Smooth muscle cell (in vitro differentiated cells): ENCODE measurements around the gene IFI27L1. TPM values are rescaled to one million over a fixed set of nuclear protein-coding genes. Genes with fewer than 3 reads are reported as not detected.

ENCODE experiments used
- DNase-seq: peaks from one replicate; lab custom pipeline; 2025; ENCODE audit not compliant: unreplicated experiment; lab: John Stamatoyannopoulos, UW
- H2AFZ ChIP-seq: fragments of 200-600 bp; sonication (generic); 2 replicates; pipeline ENCODE4 v1.6.0; 2016; ENCODE audit warnings: antibody characterized with exemption, low read depth, mild to moderate bottlenecking
- H3F3A ChIP-seq: fragments of 200-600 bp; sonication (generic); 2 replicates; pipeline ENCODE4 v1.6.0; 2017; ENCODE audit warnings: antibody characterized with exemption, low read depth
- H3K27ac ChIP-seq: fragments of 200-600 bp; sonication (generic); 2 replicates; pipeline ENCODE4 v1.5.1; 2016; ENCODE audit warnings: low read depth, mild to moderate bottlenecking
- H3K27me3 ChIP-seq: fragments of 200-600 bp; sonication (generic); 2 replicates; pipeline ENCODE4 v1.6.1; 2016; ENCODE audit warnings: low read depth, mild to moderate bottlenecking
- H3K36me3 ChIP-seq: fragments of 200-600 bp; sonication (generic); 2 replicates; pipeline ENCODE4 v1.5.1; 2016; ENCODE audit warnings: low read depth
- H3K4me1 ChIP-seq: fragments of 200-600 bp; sonication (generic); 2 replicates; pipeline ENCODE4 v1.5.1; 2016; ENCODE audit warnings: low read depth
- H3K4me2 ChIP-seq: fragments of 200-600 bp; sonication (generic); 2 replicates; pipeline ENCODE4 v1.6.0; 2016; ENCODE audit warnings: mild to moderate bottlenecking
- H3K4me3 ChIP-seq: fragments of 200-600 bp; sonication (generic); 2 replicates; pipeline ENCODE4 v1.5.1; 2016; ENCODE audit warnings: mild to moderate bottlenecking
- H3K79me2 ChIP-seq: fragments of 200-600 bp; sonication (generic); 2 replicates; pipeline ENCODE4 v1.6.0; 2016; ENCODE audit warnings: low read depth, mild to moderate bottlenecking
- H3K9ac ChIP-seq: fragments of 200-600 bp; sonication (generic); 2 replicates; pipeline ENCODE4 v1.6.0; 2016; ENCODE audit warnings: low read depth
- H3K9me3 ChIP-seq: fragments of 200-600 bp; sonication (generic); replicated peaks from 2 replicates; pipeline ENCODE4 v1.5.1; 2016; ENCODE audit warnings: low read depth
- H4K20me1 ChIP-seq: fragments of 200-600 bp; sonication (generic); 2 replicates; pipeline ENCODE4 v1.6.0; 2016; ENCODE audit warnings: low read depth
- WGBS: methylation state at CpG from one replicate; pipeline ENCODE4 v1.1.7; 2016; ENCODE audit warnings: low lambda C conversion rate; 5-methylcytosine and 5-hydroxymethylcytosine counted together
- polyA plus RNA-seq: library from polyadenylated mRNA; unstranded; fragments of >200 nt; fragmentation: Nextera tagmentation; extraction: Ambion mirVana; gene quantifications from 2 replicates; pipeline ENCODE4 v1.2.1, GENCODE V29; 2016
- total RNA-seq: library from RNA; depleted of rRNA; stranded (reverse); fragments of >200 nt; gene quantifications from 2 replicates; pipeline ENCODE4 v1.2.3, GENCODE V29; 2014
- TF ChIP-seq, protein P1 (sequence below): fragments of 200-600 bp; sonication (generic); IDR thresholded peaks from 2 replicates; pipeline ENCODE4 v1.5.1; 2017; ENCODE audit warnings: borderline replicate concordance, mild to moderate bottlenecking, antibody characterized with exemption; ENCODE audit not compliant: insufficient read depth, poor library complexity, severe bottlenecking

The IFI27L1 gene
- total and polyA plus RNA-seq, 2 experiments from 2014 or later = 2.9 to 38.2 TPM

DNA sequence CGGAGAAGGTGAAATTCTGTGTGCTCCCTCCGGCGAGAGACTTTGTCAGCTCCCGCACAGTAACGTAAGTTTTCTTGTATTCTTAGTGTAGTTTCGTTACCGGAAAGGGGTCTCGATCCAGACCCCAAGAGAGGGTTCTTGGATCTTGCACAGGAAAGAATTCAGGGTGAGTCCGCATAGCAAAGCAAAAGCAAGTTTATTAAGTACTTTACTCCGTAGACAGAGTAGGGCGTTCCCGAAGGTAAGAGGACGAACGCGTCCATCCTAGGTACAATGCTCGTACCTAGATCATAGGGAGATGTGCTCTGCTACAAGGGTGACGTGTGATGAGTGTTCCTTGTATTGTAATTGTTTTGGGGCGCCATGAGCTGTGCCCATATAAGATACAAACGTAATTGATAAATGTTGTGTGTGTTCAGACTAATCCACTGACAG, 293 bp downstream of the IFI27L1 start:
- no peaks in the 10 kb centered on the region for H3K36me3 ChIP-seq
- peaks cover 39% of the 10 kb centered on the region for H4K20me1 ChIP-seq
- peak overlapping the region; percentile 98 for H3K9ac ChIP-seq
- peak overlapping the region; percentile 100 for H2AFZ ChIP-seq
- H3F3A ChIP-seq = peaks cover 4% of the 10 kb centered on the region
- 1% methylated on average over 19 of the region's 19 CpGs for WGBS
- H3K4me3 ChIP-seq = peak overlapping the region; percentile 99
- TF ChIP-seq, protein P1, sequence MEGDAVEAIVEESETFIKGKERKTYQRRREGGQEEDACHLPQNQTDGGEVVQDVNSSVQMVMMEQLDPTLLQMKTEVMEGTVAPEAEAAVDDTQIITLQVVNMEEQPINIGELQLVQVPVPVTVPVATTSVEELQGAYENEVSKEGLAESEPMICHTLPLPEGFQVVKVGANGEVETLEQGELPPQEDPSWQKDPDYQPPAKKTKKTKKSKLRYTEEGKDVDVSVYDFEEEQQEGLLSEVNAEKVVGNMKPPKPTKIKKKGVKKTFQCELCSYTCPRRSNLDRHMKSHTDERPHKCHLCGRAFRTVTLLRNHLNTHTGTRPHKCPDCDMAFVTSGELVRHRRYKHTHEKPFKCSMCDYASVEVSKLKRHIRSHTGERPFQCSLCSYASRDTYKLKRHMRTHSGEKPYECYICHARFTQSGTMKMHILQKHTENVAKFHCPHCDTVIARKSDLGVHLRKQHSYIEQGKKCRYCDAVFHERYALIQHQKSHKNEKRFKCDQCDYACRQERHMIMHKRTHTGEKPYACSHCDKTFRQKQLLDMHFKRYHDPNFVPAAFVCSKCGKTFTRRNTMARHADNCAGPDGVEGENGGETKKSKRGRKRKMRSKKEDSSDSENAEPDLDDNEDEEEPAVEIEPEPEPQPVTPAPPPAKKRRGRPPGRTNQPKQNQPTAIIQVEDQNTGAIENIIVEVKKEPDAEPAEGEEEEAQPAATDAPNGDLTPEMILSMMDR = no peak
- H3K27me3 ChIP-seq = no peaks in the 10 kb centered on the region
- no peak for DNase-seq
- H3K4me2 ChIP-seq = peak overlapping the region; percentile 97
- peak overlapping the region; percentile 96 for H3K27ac ChIP-seq
- no peaks in the 10 kb centered on the region for H3K9me3 ChIP-seq
- H3K79me2 ChIP-seq = peaks cover 74% of the 10 kb centered on the region
- H3K4me1 ChIP-seq = peaks cover 31% of the 10 kb centered on the region

DNA sequence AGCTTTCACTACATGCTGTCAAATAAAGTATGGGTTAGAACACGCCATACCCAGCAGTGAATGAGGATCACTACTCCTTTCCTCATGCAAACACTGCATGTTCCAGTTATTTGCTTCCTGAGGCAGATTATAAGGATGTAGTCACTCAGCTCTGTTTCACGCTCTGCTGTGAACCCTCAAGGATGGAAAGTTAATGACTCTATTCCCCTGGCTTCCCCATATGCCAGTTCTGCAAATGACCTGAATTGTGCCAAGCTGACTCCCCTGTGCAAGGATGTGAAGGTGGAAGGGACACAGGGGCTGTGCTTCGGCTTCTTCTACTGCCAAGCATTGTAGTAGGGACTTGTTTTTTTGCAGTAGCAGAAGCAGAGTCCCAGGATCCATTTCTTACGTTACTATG, 6.8 kb downstream of the IFI27L1 start:
- WGBS = 70% methylated on average over 4 of the region's 4 CpGs
- H4K20me1 ChIP-seq = peaks cover 4% of the 10 kb centered on the region
- H3K4me2 ChIP-seq = no peak overlapping the region
- H3K4me1 ChIP-seq = no peaks in the 10 kb centered on the region
- H3K79me2 ChIP-seq = peaks cover 18% of the 10 kb centered on the region
- no peaks in the 10 kb centered on the region for H3K36me3 ChIP-seq
- H3K27me3 ChIP-seq = no peaks in the 10 kb centered on the region
- no peak overlapping the region for H3K4me3 ChIP-seq
- H3K9ac ChIP-seq = no peak overlapping the region
- TF ChIP-seq, protein P1 = no peak
- no peak overlapping the region for H2AFZ ChIP-seq
- H3F3A ChIP-seq = no peaks in the 10 kb centered on the region
- no peak overlapping the region for H3K27ac ChIP-seq
- no peaks in the 10 kb centered on the region for H3K9me3 ChIP-seq
- no peak for DNase-seq

DNA sequence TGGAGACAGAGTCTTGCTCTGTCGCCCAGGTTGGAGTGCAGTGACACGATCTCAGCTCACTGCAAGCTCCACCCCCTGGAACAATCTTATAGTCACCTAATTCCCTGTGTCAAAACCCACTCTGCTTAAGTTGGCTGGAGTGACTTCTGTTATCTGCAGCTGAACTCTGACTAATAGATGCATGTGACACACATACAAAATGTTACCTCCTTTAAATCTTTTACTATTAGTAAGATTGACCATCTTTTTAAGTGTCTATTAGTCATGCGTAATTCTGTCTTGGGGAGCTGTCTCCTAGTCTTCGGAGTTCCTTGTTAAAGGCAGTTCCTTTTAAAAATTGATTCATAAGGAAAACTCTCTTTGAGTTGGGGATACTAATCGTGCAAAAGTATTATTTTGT, 7.4 kb downstream of the IFI27L1 start:
- DNase-seq = no peak
- no peaks in the 10 kb centered on the region for H3K36me3 ChIP-seq
- no peaks in the 10 kb centered on the region for H3F3A ChIP-seq
- peak overlapping the region; percentile 40 for H3K4me2 ChIP-seq
- WGBS = 51% methylated on average over 5 of the region's 5 CpGs
- peaks cover 14% of the 10 kb centered on the region for H3K79me2 ChIP-seq
- no peak overlapping the region for H2AFZ ChIP-seq
- H3K27me3 ChIP-seq = no peaks in the 10 kb centered on the region
- peak overlapping the region; percentile 28 for H3K27ac ChIP-seq
- no peaks in the 10 kb centered on the region for H3K9me3 ChIP-seq
- H3K9ac ChIP-seq = no peak overlapping the region
- H3K4me1 ChIP-seq = no peaks in the 10 kb centered on the region
- H4K20me1 ChIP-seq = peaks cover 4% of the 10 kb centered on the region
- TF ChIP-seq, protein P1 = no peak
- no peak overlapping the region for H3K4me3 ChIP-seq

GRCh38 chr14:94089479-94089878, 8.4 kb downstream of the IFI27L1 start:
- Histone ChIP-seq H3K4me3 (no peak overlapping the region), H3K27me3 (no peaks in the 10 kb centered on the region), H4K20me1 (peaks cover 4% of the 10 kb centered on the region), H3K79me2 (peaks cover 11% of the 10 kb centered on the region), H3K4me1 (no peaks in the 10 kb centered on the region), H3K9ac (no peak overlapping the region), H2AFZ (no peak overlapping the region), H3K36me3 (no peaks in the 10 kb centered on the region), H3K9me3 (no peaks in the 10 kb centered on the region), H3F3A (no peaks in the 10 kb centered on the region), H3K4me2 (no peak overlapping the region), H3K27ac (no peak overlapping the region)
- WGBS = 68% methylated on average over 4 of the region's 4 CpGs
- TF ChIP-seq, protein P1 = no peak
- DNase-seq = no peak
